ENCODE results near the gene QRICH2. TPM values are rescaled to one million over a fixed set of nuclear protein-coding genes. Genes with fewer than 3 reads are reported as not detected.

The QRICH2 gene
- total RNA-seq (2022; extraction: Qiagen RNA extraction), result 0.62 to 1.2 TPM (median 1.0 TPM) in 5 replicates

GRCh38 chr17:76307966-76308338 lies at the start of gene QRICH2:
QRICH2 (minus strand) TSS chr17:76308276; CDS start chr17:76307998, 278 bp downstream.

GRCh38 chr17:76353599-76354316 lies 45.7 kb upstream of the QRICH2 start, which contains the start of gene PRPSAP1:
PRPSAP1 (minus strand) TSS chr17:76353916; CDS start chr17:76353703, 213 bp downstream.

GRCh38 chr17:76264755-76265623 lies 43.1 kb downstream of the QRICH2 start, which contains the start of gene UBALD2:
UBALD2 (plus strand) TSS chr17:76265348; CDS start chr17:76265506, 158 bp downstream.

GRCh38 chr17:76240461-76241203 lies 67.4 kb downstream of the QRICH2 start, which contains the start of gene RNF157:
RNF157 (minus strand) TSS chr17:76240493; CDS start chr17:76240240, 253 bp downstream.

Other genes starting within 250 kb of the QRICH2 start
- 80.7 to 90.9 TPM (median 85.2 TPM) in 5 replicates for gene SRP68, start 235.8 kb downstream of the QRICH2 start, total RNA-seq (2022; extraction: Qiagen RNA extraction)
- gene GALR2, start 233.5 kb downstream of the QRICH2 start, total RNA-seq (2022; extraction: Qiagen RNA extraction), result 0.89 to 1.8 TPM (median 1.7 TPM) in 5 replicates
- 0.13 to 0.53 TPM (median 0.33 TPM) in 5 replicates for gene ZACN, start 229.1 kb downstream of the QRICH2 start, total RNA-seq (2022; extraction: Qiagen RNA extraction)
- 57.5 to 64.4 TPM (median 61.2 TPM) in 5 replicates for gene EXOC7, start 204.5 kb downstream of the QRICH2 start, total RNA-seq (2022; extraction: Qiagen RNA extraction)
- gene FOXJ1, start 167.0 kb downstream of the QRICH2 start, total RNA-seq (2022; extraction: Qiagen RNA extraction), result 0.76 to 1.0 TPM (median 0.84 TPM) in 5 replicates
- 8.2 to 11.2 TPM (median 10.6 TPM) in 5 replicates for gene RNF157, start 67.8 kb downstream of the QRICH2 start, total RNA-seq (2022; extraction: Qiagen RNA extraction)
- 87.3 to 156 TPM (median 136 TPM) in 5 replicates for gene UBALD2, start 42.9 kb downstream of the QRICH2 start, total RNA-seq (2022; extraction: Qiagen RNA extraction)
- 52.0 to 64.4 TPM (median 57.8 TPM) in 5 replicates for gene PRPSAP1, start 45.6 kb upstream of the QRICH2 start, total RNA-seq (2022; extraction: Qiagen RNA extraction)
- gene SPHK1, start 76.3 kb upstream of the QRICH2 start, total RNA-seq (2022; extraction: Qiagen RNA extraction), result 32.8 to 45.8 TPM (median 40.0 TPM) in 5 replicates
- gene UBE2O, start 144.9 kb upstream of the QRICH2 start, total RNA-seq (2022; extraction: Qiagen RNA extraction), result 27.5 to 29.7 TPM (median 28.1 TPM) in 5 replicates
- gene AANAT, start 159.3 kb upstream of the QRICH2 start, total RNA-seq (2022; extraction: Qiagen RNA extraction), result 0.22 to 0.49 TPM (median 0.32 TPM) in 5 replicates
- gene RHBDF2, start 193.1 kb upstream of the QRICH2 start, total RNA-seq (2022; extraction: Qiagen RNA extraction), result 56.4 to 64.3 TPM (median 60.7 TPM) in 5 replicates
- gene CYGB, start 229.4 kb upstream of the QRICH2 start, total RNA-seq (2022; extraction: Qiagen RNA extraction), result 0.68 to 1.6 TPM (median 0.87 TPM) in 5 replicates
- 0.08 TPM in 1 of 5 replicates, not detected in the others for gene PRCD, start 231.8 kb upstream of the QRICH2 start, total RNA-seq (2022; extraction: Qiagen RNA extraction)